ENCODE results near the gene RSAD1.

RSAD1 gene

GRCh38 chr17:50533720-50534148 lies 55.1 kb downstream of the RSAD1 start:
- Histone ChIP-seq H3K79me2 (ENCODE audit: control insufficient read depth, low read length) (no peaks in the 10 kb centered on the region), H3K36me3 (ENCODE audit: control insufficient read depth, low read length) (no peaks in the 10 kb centered on the region), H3K27me3 (ENCODE audit: control insufficient read depth, low read length) (peaks cover 40% of the 10 kb centered on the region), H3K4me1 (ENCODE audit: control insufficient read depth, low read length) (no peaks in the 10 kb centered on the region), H3K4me3 (ENCODE audit: low read length) (no peak overlapping the region), H3F3A (ENCODE audit: control insufficient read depth, insufficient read depth) (no peaks in the 10 kb centered on the region), H3K9me2 (replicated peaks; ENCODE audit: control insufficient read depth, low read length) (no peaks in the 10 kb centered on the region), H3K4me2 (ENCODE audit: low read length) (no peak overlapping the region), H3K27ac (ENCODE audit: low read depth, low read length) (no peak overlapping the region), H3K9me3 (ENCODE audit: control insufficient read depth, insufficient read depth, low read length) (no peaks in the 10 kb centered on the region), H4K20me1 (ENCODE audit: control insufficient read depth, insufficient read depth, low read depth, low read length) (no peaks in the 10 kb centered on the region)
- TF ChIP-seq EZH2phosphoT487 (IDR thresholded peaks at IDR 0.05; ENCODE audit: borderline replicate concordance, low read length) (no peak), CTCF (IDR thresholded peaks at IDR 0.05; ENCODE audit: low read depth, low read length, poor library complexity, severe bottlenecking) (no peak)

DNA sequence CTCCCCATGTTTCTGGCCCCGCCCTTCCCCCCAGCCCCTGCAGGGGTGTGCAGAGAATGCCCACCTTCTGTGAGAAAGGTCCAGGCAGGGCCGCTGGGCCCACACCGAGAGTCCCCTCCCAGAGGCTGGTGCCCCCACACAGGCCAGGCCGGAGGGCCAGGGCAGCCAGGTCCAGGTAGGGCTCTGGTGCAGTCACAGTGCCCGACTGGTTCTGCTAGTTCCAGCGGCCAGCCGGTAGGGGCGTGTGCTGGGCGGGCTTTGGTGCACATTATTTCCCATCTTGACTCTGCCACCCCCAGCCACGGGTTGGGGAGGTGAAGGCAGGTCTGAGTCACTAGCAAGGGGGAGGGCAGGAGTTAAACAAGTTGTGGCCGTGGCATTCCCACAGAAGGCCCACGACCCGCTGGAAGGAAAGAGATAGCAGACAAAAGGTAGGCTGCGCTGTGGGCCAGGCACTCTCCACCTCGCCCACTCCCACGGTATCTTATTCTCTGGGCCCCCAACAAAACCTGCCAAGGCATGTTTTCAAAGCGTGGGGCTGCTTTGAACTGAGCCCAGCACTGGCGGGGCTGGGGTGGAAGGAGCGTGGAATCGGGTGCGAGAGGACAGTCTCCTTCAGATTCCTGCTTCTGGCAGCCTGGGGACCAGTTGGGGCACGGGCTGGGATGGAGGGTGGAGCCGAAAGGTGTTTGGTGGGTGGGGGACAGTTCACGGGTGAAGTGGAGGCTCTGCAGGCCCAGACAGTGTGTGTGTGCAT lies 55.7 kb downstream of the RSAD1 start:
- Histone ChIP-seq H3K4me3 (ENCODE audit: low read length) (no peak overlapping the region), H3K36me3 (ENCODE audit: control insufficient read depth, low read length) (no peaks in the 10 kb centered on the region), H3K9me2 (replicated peaks; ENCODE audit: control insufficient read depth, low read length) (no peaks in the 10 kb centered on the region), H3K79me2 (ENCODE audit: control insufficient read depth, low read length) (no peaks in the 10 kb centered on the region), H3K9me3 (ENCODE audit: control insufficient read depth, insufficient read depth, low read length) (no peaks in the 10 kb centered on the region), H3K4me1 (ENCODE audit: control insufficient read depth, low read length) (no peaks in the 10 kb centered on the region), H3K4me2 (ENCODE audit: low read length) (no peak overlapping the region), H3K27me3 (ENCODE audit: control insufficient read depth, low read length) (peaks cover 40% of the 10 kb centered on the region), H3F3A (ENCODE audit: control insufficient read depth, insufficient read depth) (no peaks in the 10 kb centered on the region), H3K27ac (ENCODE audit: low read depth, low read length) (no peak overlapping the region), H4K20me1 (ENCODE audit: control insufficient read depth, insufficient read depth, low read depth, low read length) (no peaks in the 10 kb centered on the region)
- TF ChIP-seq EZH2phosphoT487 (IDR thresholded peaks at IDR 0.05; ENCODE audit: borderline replicate concordance, low read length) (no peak), CTCF (IDR thresholded peaks at IDR 0.05; ENCODE audit: low read depth, low read length, poor library complexity, severe bottlenecking) (no peak)

GRCh38 chr17:50534979-50535326 lies 56.3 kb downstream of the RSAD1 start:
- peaks cover 40% of the 10 kb centered on the region for H3K27me3 ChIP-seq (ENCODE audit: control insufficient read depth, low read length)
- H3K9me2 ChIP-seq (replicated peaks; ENCODE audit: control insufficient read depth, low read length) = no peaks in the 10 kb centered on the region
- no peaks in the 10 kb centered on the region for H3K4me1 ChIP-seq (ENCODE audit: control insufficient read depth, low read length)
- no peaks in the 10 kb centered on the region for H3K36me3 ChIP-seq (ENCODE audit: control insufficient read depth, low read length)
- no peak for TF ChIP-seq CTCF (IDR thresholded peaks at IDR 0.05; ENCODE audit: low read depth, low read length, poor library complexity, severe bottlenecking)
- H3F3A ChIP-seq (ENCODE audit: control insufficient read depth, insufficient read depth) = no peaks in the 10 kb centered on the region
- no peak overlapping the region for H3K27ac ChIP-seq (ENCODE audit: low read depth, low read length)
- H3K79me2 ChIP-seq (ENCODE audit: control insufficient read depth, low read length) = no peaks in the 10 kb centered on the region
- H4K20me1 ChIP-seq (ENCODE audit: control insufficient read depth, insufficient read depth, low read depth, low read length) = no peaks in the 10 kb centered on the region
- H3K4me3 ChIP-seq (ENCODE audit: low read length) = no peak overlapping the region
- H3K4me2 ChIP-seq (ENCODE audit: low read length) = no peak overlapping the region
- H3K9me3 ChIP-seq (ENCODE audit: control insufficient read depth, insufficient read depth, low read length) = no peaks in the 10 kb centered on the region
